Activated CD4-positive, alpha-beta T cell treated with anti-CD3 and anti-CD28 coated beads, Interleukin-2, amount 10 ng/mL, durations not matched to agents 24 days and 14 days (primary cell): ENCODE measurements around the gene UBE2I. TPM values are rescaled to one million over a fixed set of nuclear protein-coding genes. Genes with fewer than 3 reads are reported as not detected.

ENCODE experiments used
- DNase-seq: peaks from one replicate; pipeline ENCODE4 v3.0.0; 2022
- H3K27ac Mint-ChIP-seq: one replicate; pipeline ENCODE4 v1.8.0; 2022; ENCODE audit warnings: mild to moderate bottlenecking, mixed read lengths
- H3K27me3 Mint-ChIP-seq: one replicate; pipeline ENCODE4 v1.8.0; 2022; ENCODE audit warnings: mixed read lengths
- H3K36me3 Mint-ChIP-seq: one replicate; pipeline ENCODE4 v1.8.0; 2022; ENCODE audit warnings: low read depth, mild to moderate bottlenecking, mixed read lengths
- H3K4me1 Mint-ChIP-seq: one replicate; pipeline ENCODE4 v1.8.0; 2021; ENCODE audit warnings: mixed read lengths
- H3K4me3 Mint-ChIP-seq: one replicate; pipeline ENCODE4 v1.8.0; 2022; ENCODE audit warnings: mild to moderate bottlenecking, moderate library complexity, mixed read lengths
- H3K9me3 Mint-ChIP-seq: one replicate; pipeline ENCODE4 v1.8.0; 2021; ENCODE audit warnings: mixed read lengths
- intact Hi-C: fragments of 100-400 bp; cut with micrococcal nuclease; formaldehyde crosslinking; loops from one replicate; pipeline ENCODE4 v1.15.1; 2023
- total RNA-seq: library from RNA; stranded (reverse); gene quantifications from 2 replicates; pipeline ENCODE4 v1.2.3, GENCODE V29; 2022

Gene UBE2I
- total RNA-seq, 1 donor from 2014 or later: 278 TPM

GRCh38 chr16:1338119-1338730 lies 28.8 kb downstream of the UBE2I start:
- peaks cover 17% of the 10 kb centered on the region for H3K27me3 Mint-ChIP-seq
- intact Hi-C loops: no loop called here
- H3K36me3 Mint-ChIP-seq: no peaks in the 10 kb centered on the region
- no peak overlapping the region for H3K27ac Mint-ChIP-seq
- peak; percentile 78 for DNase-seq
- no peaks in the 10 kb centered on the region for H3K9me3 Mint-ChIP-seq
- no peak overlapping the region for H3K4me3 Mint-ChIP-seq
- H3K4me1 Mint-ChIP-seq: peaks cover 10% of the 10 kb centered on the region

DNA sequence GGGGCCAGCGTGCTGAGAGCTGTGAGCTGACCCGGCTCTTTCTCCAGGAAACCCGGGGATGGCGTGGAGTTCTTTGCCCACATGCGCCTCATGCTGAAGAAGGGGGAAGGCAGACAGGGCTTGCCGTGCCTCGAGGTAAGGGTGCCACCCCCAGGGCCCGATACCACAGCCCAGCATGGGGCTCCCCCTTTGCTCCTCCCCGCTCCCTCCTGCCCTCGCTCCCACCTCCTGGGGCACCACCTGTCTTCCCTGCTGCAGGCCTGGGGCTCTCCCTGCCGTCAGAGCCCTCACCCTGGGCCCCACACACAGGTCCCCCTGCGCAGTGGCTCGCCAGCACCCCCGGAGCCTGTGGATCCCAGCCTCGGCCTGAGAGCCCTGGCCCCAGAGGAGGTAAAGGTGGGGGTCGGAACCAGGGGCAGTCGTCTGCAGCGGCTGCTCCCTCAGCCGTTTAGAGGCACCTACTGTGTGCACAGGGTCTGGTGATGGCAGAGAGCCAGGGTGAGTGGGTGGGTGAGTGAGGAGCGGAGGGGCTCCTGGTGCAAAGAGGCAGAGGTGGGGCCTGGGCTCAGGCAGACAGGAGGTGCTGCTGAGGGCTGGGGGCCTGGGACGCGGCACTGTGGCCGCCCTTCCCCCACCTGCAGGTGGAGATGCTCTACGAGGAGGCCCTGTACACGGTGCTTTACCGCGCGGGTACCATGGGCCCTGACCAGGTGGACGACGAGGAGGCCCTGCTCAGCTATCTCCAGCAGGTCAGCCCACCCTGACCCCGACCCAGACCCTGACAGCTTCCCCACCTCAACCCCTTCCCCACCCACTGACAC lies 29.6 kb downstream of the UBE2I start:
- intact Hi-C loops: no loop called here
- Mint-ChIP-seq H3K9me3 (no peaks in the 10 kb centered on the region), H3K4me3 (no peak overlapping the region), H3K4me1 (peaks cover 13% of the 10 kb centered on the region), H3K27me3 (peaks cover 17% of the 10 kb centered on the region), H3K27ac (no peak overlapping the region), H3K36me3 (no peaks in the 10 kb centered on the region)
- no peak for DNase-seq

DNA sequence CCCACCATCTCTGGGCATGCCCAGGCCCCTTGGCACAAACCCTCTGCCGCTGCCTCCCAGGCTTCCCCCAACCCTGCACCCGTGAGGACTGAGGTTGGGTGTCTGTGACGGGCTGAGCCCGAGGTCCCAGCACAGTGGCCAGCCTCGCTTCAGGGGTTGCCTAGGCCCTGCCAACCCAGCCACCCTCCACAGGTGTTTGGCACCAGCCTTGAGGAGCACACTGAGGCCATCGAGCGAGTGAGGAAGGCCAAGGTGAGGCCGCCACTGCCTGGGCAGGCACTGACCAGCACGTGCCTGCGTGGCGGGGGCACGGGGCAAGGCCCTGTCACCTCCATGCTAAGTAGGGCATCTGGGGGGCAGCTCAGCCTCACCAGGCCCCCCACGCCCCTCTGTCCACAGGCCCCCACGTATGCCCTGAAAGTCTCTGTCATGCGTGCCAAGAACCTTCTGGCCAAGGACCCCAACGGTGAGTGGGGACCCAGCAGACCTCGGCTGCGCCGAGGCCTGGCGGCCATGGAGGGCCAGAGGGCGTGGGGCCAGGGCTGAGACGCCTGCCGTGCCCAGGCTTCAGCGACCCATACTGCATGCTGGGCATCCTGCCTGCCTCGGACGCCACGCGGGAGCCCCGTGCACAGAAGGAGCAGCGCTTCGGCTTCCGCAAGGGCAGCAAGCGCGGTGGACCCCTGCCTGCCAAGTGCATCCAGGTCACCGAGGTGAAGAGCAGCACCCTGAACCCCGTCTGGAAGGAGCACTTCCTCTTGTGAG lies 31.5 kb downstream of the UBE2I start:
- intact Hi-C loops: no loop called here
- H3K9me3 Mint-ChIP-seq: no peaks in the 10 kb centered on the region

DNA sequence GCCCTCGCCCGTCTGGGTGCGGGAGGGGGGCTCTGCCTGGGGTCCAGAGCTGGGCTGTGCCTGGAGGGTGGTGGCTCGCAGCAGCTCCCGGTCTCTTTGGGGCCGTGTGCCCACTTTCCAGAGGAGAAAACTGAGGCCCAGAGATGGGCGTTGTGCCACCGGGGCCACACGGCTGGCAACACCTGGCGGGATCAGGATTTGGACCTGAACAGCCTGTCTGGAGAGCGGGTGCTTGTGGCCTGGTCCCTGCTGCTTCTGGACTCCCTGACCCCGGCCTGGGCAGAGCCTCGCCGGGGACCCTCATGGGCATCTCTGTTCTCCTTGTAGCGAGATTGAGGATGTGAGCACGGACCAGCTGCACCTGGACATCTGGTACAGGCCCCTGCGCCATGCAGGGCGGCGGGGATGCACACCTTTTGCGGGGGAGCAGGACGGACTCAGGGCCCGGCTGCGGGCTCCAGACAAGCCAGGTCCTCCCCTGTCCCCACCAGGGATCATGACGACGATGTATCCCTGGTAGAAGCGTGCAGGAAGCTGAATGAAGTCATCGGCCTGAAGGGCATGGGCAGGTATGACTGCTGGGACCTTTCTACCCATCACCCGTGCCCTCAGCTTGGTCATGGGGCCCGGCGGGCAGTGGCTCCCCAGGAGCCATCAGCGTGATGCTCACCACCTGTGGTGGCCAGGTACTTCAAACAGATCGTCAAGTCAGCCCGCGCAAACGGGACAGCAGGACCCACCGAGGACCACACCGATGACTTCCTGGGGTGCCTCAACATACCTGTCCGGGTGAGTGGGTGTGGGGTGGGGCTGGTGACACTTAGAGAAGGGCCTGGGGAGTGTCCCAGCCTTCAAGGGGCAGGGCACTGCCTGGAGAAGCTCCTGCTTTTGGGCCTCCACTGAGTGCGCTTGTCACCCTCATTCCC lies 32.3 kb downstream of the UBE2I start:
- Mint-ChIP-seq H3K27ac (no peak overlapping the region), H3K27me3 (no peaks in the 10 kb centered on the region), H3K4me3 (peak overlapping the region; percentile 78), H3K4me1 (peaks cover 11% of the 10 kb centered on the region), H3K36me3 (no peaks in the 10 kb centered on the region), H3K9me3 (no peaks in the 10 kb centered on the region)
- intact Hi-C loops: loop anchor here (2.0 kb wide), 2 partner anchors 33 to 363 kb away; partner anchors contain the start of gene UBE2I
- DNase-seq: peak; percentile 57

More for the DNA sequence above, 31.5 kb downstream of the UBE2I start:
- Mint-ChIP-seq H3K27me3 (peaks cover 4% of the 10 kb centered on the region), H3K4me3 (no peak overlapping the region), H3K27ac (no peak overlapping the region), H3K36me3 (no peaks in the 10 kb centered on the region), H3K4me1 (peaks cover 11% of the 10 kb centered on the region)
- DNase-seq: peak; percentile 57

- Mint-ChIP-seq H3K9me3 (no peaks in the 10 kb centered on the region), H3K36me3 (no peaks in the 10 kb centered on the region), H3K4me3 (peak overlapping the region; percentile 78), H3K27me3 (no peaks in the 10 kb centered on the region), H3K27ac (peak overlapping the region; percentile 60), H3K4me1 (peaks cover 11% of the 10 kb centered on the region)
- DNase-seq: peak; percentile 97
- intact Hi-C loops: loop anchor here (2.0 kb wide), 2 partner anchors 34 to 362 kb away; partner anchors contain the start of gene UBE2I
These were observed 33.3 kb downstream of the UBE2I start for GRCh38 chr16:1342526-1343427.

GRCh38 chr16:1343428-1344242 lies 34.2 kb downstream of the UBE2I start:
- Mint-ChIP-seq H3K36me3 (peaks cover under 1% of the 10 kb centered on the region), H3K27ac (no peak overlapping the region), H3K4me1 (peaks cover 11% of the 10 kb centered on the region), H3K9me3 (no peaks in the 10 kb centered on the region), H3K27me3 (no peaks in the 10 kb centered on the region), H3K4me3 (peak overlapping the region; percentile 78)
- no peak for DNase-seq
- intact Hi-C loops: loop anchor here (2.0 kb wide), 2 partner anchors 35 to 361 kb away; partner anchors contain the start of gene UBE2I

DNA sequence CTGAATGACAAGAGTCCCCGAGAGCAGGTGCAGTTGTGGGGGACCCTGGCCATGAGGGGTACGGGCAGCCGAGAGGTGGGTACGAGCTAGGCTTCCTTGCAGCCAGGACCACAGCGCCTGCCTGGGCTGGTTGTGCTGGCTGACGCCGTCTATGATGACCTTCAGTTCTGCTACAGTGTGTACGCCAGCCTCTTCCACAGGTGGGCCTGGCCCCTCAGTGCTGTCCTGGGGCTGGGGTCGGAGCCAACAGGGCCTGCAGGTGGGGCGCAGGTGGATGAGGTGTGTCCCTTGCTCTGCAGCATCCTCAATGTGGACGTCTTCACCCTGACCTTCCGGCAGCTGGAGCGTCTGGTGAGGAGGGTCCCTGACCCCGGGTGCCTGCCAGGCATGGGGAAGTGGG lies 35.1 kb downstream of the UBE2I start:
- Mint-ChIP-seq H3K27me3 (no peaks in the 10 kb centered on the region), H3K4me3 (no peak overlapping the region), H3K36me3 (peaks cover 3% of the 10 kb centered on the region), H3K27ac (no peak overlapping the region), H3K9me3 (no peaks in the 10 kb centered on the region), H3K4me1 (peaks cover 11% of the 10 kb centered on the region)
- intact Hi-C loops: no loop called here
- no peak for DNase-seq

DNA sequence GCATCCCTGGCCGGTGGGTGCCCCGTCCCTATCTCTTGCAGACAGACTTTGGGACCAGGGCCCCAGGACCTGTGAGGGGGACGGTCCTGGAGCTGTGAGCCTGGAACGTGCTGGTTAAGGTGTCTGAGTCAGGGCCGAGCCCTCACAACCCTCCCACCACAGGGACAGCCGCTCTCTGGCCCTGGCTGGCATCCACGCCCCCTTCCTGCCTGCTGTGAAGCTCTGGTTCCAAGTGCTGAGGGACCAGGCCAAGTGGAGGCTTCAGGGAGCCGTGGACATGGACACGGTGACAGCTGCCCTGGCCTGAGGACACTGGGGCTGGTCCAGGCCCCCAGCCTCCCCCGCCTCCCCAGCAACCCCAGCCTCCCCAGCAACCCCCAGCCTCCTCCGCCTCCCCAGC lies 35.7 kb downstream of the UBE2I start:
- Mint-ChIP-seq H3K9me3 (no peaks in the 10 kb centered on the region), H3K27ac (no peak overlapping the region), H3K4me1 (peaks cover 13% of the 10 kb centered on the region), H3K27me3 (no peaks in the 10 kb centered on the region), H3K4me3 (no peak overlapping the region), H3K36me3 (peaks cover 3% of the 10 kb centered on the region)
- no peak for DNase-seq
- intact Hi-C loops: no loop called here

GRCh38 chr16:1345651-1346421 lies 36.4 kb downstream of the UBE2I start:
- Mint-ChIP-seq H3K4me3 (no peak overlapping the region), H3K9me3 (no peaks in the 10 kb centered on the region), H3K36me3 (peaks cover 5% of the 10 kb centered on the region), H3K27ac (no peak overlapping the region), H3K4me1 (peaks cover 20% of the 10 kb centered on the region), H3K27me3 (no peaks in the 10 kb centered on the region)
- intact Hi-C loops: no loop called here
- no peak for DNase-seq

- peaks cover 6% of the 10 kb centered on the region for H3K36me3 Mint-ChIP-seq
- no peaks in the 10 kb centered on the region for H3K9me3 Mint-ChIP-seq
- intact Hi-C loops: no loop called here
- H3K27me3 Mint-ChIP-seq: no peaks in the 10 kb centered on the region
- H3K4me3 Mint-ChIP-seq: no peak overlapping the region
- peaks cover 20% of the 10 kb centered on the region for H3K4me1 Mint-ChIP-seq
- DNase-seq: no peak
- no peak overlapping the region for H3K27ac Mint-ChIP-seq
These were observed 37.2 kb downstream of the UBE2I start for GRCh38 chr16:1346422-1347285.
